ENCODE results near the gene EEIG2.

DNA sequence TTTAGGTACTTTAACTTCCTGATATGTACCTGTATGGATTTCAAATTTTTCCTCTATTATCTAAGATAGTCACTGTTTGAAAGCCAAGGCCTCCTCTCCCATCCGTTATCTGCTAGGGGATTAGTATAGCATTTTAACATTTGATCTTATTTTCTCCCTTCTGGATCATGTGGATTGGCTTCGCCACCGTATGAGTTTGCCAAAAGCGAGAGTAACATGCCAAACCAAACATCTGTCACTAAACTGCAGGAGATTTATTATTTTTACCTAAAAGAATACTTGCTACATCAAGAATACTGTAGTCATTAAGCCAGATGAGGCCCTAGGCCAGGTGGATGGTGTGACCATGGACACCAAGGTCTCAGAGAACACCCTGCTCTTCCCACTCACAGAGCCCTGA lies 28.5 kb upstream of the EEIG2 start:
- TF ChIP-seq TAF1 (IDR thresholded peaks at IDR 0.05; ENCODE audit: borderline replicate concordance, insufficient read depth, low read length) = no peak
- no peak for TF ChIP-seq SIN3A (IDR thresholded peaks at IDR 0.05; ENCODE audit: borderline replicate concordance, insufficient read depth, low read length)
- TF ChIP-seq, protein P1, sequence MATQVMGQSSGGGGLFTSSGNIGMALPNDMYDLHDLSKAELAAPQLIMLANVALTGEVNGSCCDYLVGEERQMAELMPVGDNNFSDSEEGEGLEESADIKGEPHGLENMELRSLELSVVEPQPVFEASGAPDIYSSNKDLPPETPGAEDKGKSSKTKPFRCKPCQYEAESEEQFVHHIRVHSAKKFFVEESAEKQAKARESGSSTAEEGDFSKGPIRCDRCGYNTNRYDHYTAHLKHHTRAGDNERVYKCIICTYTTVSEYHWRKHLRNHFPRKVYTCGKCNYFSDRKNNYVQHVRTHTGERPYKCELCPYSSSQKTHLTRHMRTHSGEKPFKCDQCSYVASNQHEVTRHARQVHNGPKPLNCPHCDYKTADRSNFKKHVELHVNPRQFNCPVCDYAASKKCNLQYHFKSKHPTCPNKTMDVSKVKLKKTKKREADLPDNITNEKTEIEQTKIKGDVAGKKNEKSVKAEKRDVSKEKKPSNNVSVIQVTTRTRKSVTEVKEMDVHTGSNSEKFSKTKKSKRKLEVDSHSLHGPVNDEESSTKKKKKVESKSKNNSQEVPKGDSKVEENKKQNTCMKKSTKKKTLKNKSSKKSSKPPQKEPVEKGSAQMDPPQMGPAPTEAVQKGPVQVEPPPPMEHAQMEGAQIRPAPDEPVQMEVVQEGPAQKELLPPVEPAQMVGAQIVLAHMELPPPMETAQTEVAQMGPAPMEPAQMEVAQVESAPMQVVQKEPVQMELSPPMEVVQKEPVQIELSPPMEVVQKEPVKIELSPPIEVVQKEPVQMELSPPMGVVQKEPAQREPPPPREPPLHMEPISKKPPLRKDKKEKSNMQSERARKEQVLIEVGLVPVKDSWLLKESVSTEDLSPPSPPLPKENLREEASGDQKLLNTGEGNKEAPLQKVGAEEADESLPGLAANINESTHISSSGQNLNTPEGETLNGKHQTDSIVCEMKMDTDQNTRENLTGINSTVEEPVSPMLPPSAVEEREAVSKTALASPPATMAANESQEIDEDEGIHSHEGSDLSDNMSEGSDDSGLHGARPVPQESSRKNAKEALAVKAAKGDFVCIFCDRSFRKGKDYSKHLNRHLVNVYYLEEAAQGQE (IDR thresholded peaks at IDR 0.05; ENCODE audit: insufficient read depth in 1 of 2, low read depth in 2 of 2, low read length in 2 of 2) = no peak

Data from PFSK-1 (cell line).